Measurements from ENCODE around the gene MED31.
"Not testable (repeated sequence)": the region's sequence is repeated elsewhere in the genome, so short reads cannot be mapped to it uniquely, and the experiment has no call there.

MED31 gene

GRCh38 chr17:6676802-6677157 is 25.4 kb upstream of the MED31 start:
- no peak for DNase-seq

GRCh38 chr17:6675201-6675825 is 23.9 kb upstream of the MED31 start:
- DNase-seq, result no peak

- no peak for DNase-seq
These were observed 23.2 kb upstream of the MED31 start for GRCh38 chr17:6674586-6674985.

GRCh38 chr17:6671431-6671830 is 20.0 kb upstream of the MED31 start:
- no peak for DNase-seq

DNA sequence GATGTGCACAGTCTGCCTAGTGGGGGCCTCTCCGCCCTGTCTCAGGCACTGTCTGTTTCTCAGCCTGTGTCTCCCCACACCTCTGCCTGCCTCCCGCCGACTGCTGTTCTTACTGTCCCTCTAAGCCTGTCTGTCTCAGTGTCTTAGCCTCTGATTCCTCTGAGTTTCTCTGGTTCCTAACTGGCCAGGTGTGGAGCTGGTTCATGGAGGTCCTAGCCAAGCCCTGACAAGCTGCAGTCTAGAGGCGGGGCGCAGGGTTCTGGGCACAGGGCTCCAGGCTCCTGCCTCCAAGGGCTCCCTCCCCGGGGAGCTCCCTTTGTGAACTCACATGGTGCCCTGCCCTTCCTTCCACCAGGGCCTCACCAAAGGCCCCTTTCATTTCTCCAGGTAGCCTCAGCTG is 19.6 kb upstream of the MED31 start:
- no peak for DNase-seq

DNA sequence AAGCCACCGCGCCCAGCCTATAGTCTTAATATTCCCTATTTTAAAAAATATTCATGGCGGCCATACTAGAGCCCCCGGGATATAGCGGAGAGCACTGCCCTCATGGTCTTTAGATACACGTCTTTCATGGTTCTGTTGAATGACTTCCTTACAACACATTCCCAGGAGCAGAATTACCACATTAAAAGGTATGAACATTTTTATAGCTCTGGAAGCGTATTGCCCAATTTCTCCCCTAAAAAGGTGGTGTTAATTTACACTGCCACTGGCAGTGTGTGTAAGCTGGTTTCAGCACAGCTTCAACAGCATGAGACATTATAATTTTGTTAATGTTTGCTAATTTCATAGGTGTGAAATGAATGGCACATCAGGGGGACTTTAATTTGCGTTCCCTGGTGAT is 19.2 kb upstream of the MED31 start:
- no peak for DNase-seq

DNA sequence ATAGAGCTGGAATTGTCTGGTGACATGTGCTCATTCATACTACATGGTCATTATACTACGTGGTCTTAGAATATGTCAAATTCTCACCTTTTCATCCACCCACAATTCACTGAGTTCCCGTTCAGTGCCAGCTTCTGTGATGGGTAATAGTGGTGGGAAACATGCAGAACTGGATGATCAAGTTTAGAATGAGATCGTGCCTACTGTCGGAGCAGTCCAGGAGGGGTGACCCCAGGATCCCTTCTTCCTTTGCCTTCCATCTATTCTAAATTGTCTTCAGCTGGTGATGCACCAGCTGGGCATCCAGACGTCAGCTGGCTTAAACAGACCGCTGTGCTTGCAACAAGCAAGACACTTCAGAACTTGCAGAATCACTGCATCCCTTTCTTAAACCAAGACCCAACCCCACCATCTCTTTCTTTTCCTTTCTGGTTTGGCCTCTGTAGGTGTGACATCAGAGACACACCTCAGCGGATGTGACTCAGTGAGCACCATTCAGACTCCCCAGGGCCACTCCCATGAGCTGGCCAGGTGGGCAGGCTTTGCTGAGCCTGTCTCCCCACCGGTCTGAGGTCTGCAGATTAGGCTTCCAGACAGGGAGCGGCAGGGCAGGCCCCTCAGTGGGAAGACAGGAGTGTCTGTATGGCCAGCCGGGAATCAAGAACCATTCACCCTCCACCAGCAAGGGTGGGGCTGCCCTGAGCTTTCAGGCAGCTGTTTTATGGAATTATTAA is 18.2 kb upstream of the MED31 start:
- DNase-seq, result no peak

DNA sequence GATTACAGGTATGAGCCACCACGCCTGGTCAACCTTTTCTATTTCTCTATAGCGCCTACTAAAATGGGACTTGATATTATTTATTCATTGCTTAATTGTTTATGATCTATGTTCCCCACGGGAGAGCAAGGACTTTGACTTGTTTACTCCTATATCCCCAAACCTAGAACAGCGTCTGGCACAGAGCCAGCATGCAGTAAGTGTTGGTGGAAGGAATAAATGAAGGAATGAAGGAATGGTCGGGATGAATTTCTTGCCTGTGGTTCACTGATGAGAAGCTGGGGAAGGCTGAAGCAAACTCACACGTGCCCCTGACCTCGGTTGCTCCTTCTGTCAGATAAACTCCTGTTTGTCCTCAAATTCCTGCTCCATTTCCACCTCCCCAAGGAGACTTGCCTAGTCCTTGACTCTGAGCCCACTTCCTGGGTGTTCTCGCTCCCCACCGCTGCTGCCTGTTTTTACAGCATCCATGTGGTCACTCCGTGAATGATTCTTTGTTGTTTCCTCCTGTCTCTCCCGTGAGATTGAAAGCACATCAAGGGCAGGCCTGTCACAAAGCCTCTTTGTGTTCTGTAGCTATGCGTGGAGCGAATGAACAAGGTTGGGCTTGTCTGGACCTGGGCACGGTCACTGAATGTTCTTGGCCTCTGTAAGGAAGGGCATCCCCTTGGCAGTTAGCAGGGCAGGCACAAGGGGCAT is 17.5 kb upstream of the MED31 start:
- DNase-seq, result no peak

GRCh38 chr17:6668219-6668618 is 16.8 kb upstream of the MED31 start:
- DNase-seq, result no peak

GRCh38 chr17:6667516-6667915 is 16.1 kb upstream of the MED31 start:
- no peak for DNase-seq

DNA sequence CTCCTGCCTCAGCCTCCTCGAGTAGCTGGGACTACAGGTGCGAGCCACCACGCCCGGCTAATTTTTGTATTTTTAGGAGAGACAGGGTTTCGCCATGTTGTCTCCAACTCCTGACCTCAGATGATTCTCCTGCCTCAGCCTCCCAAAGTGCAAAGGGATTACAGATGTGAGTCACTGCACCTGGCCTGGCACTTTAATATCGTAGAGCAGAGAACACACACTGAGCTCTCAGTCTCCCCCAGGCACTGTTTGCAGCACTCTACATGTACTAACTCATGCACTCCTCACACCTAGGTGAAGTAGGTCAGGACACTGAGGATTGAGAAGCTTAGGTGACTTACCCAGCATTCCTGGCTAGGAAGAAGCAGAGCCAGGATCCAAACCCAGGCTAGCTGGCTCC is 15.2 kb upstream of the MED31 start:
- no peak for DNase-seq

- peak; percentile 14 for DNase-seq
These were observed 14.7 kb upstream of the MED31 start for GRCh38 chr17:6666077-6666521.

DNA sequence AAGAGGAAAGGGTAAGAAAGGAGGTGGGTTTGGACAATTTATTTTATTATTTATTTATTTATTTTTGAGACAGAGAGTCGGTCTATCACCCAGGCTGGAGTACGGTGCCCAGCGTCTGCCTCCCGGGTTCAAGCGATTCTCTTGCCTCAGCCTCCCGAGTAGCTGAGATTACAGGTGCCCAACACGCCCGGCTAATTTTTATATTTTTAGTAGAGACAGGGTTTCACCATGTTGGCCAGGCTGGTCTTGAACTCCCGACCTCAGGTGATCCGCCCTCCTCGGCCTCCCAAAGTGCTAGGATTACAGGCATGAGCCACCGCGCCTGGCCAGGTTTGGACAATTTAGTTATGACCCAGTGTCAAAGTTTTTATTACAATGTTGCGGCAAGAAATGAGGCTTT is 11.8 kb upstream of the MED31 start:
- not testable (repeated sequence) for DNase-seq

DNA sequence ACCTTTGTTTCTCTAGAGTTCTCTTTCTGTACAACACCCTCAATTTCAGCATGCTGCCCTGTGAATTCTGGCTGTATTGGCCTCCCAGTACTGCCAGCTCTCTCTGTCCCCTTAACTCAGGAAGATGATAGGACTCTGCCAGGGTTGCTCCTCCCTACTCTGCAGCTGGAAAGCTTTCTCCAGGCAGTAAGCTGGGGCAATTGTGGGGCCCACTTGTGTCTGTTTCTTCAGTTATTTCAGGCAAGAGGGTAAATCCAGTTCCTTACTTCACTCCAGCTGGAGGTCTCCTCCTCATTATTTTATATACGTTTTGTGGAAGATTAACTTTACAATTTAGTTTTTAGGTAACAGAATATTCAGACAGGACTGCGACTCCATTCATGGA is 10.1 kb upstream of the MED31 start:
- no peak for DNase-seq

DNA sequence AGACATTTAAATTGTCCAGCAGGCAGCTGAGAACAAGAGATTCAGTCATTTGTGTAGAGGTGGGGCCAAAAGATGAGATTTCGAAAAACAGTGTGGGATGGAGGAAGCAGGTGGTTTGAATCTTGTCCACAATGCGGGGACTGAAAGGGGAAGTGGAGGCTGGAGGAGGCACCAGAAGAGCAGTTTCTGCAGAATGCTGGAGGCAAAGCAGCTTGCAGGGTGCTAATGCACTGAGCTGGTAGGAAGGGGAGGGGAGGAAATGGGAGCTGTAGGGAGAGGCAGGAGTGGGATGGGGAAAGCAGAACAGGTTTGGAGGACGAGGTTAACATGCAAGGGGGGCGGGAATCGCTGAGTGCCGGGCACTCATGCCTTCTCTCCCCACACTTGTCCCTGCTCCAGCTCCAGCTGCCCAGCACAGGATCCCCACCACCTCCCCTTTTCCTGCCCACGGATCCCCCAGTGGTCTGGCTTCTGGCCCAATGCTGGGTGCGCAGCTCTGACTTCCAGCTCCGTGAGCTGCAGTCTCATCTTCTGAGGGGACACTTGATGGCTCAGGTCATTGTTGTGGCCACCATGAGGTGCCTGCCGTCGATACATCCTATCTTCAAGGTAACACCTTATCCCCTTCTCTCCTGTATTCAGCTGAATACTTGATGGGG is 9.5 kb upstream of the MED31 start:
- no peak for DNase-seq

GRCh38 chr17:6660101-6660500 is 8.7 kb upstream of the MED31 start:
- DNase-seq, result no peak

- DNase-seq, result not testable (repeated sequence)
These were observed 7.0 kb upstream of the MED31 start for GRCh38 chr17:6658411-6658810.

DNA sequence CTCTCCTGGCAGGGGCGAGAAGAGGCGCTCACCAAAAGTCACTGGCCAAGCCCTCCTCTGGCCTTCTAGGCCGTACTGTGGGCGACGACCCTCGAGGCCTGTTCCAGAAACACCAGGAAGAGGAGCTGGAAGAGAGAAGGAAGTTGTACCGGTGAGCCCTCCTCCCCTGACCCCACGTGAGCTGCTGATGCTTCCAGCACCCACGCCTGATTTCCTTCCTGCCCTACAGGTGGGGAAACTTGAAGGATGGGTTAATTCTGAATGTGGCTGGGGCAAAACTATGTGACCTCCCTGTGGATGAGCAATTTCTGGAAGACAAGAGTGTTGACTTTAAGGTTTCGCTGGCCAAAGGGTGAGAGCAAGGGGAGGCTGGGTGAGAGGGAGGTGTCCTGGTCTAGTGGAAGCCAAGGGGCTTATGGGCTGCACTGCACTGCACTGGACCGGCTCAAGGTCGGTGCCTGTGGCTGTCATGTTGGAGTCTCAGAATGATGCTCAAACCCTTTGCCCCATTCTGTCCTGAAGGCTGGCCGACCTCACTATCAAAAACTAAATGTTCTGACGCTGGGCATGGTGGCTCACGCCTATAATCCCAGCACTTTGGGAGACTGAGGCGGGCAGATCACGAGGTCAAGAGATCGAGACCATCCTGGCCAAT is 6.4 kb upstream of the MED31 start:
- no peak for DNase-seq

DNA sequence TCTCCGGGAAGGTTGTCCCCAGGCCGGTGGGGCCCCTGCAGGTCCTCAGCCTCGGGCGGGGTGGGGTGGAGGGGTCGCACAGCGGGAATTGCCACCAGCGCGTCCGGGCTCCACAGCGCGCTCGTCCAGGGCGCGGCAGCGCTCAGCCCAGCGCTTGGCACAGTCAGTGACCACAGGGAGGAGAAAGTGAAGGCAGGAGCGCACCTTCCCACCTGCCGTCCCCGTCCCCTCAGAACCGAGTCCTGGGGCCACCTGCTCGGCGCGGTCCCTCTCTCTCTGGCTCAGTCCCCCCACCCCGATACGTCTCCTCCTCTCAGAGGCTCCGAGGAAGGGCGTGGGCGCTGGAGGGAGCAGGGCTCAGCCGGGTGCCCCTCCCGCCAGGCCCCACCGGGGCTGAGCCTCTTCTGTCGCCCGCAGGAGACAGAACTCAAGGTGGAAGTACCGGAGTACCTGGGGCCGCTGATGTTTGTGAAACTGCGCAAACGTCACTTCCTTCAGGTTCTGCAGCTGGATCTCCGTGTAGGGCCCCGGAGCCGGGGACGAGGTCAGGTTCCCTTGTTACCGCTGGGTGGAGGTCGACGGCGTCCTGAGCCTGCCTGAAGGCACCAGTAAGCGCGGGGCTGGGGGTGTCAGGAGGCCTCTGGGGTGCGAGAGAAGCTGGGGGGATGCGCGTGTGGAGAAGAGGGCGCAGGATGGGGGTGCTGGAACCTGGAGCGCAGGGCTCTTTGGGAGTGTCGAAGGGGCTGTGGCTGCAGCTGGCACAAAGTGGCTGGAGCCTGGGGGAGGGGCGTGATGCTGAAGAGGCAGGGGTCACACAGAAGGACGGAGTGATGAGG is 5.6 kb upstream of the MED31 start:
- not testable (repeated sequence) for DNase-seq

DNA sequence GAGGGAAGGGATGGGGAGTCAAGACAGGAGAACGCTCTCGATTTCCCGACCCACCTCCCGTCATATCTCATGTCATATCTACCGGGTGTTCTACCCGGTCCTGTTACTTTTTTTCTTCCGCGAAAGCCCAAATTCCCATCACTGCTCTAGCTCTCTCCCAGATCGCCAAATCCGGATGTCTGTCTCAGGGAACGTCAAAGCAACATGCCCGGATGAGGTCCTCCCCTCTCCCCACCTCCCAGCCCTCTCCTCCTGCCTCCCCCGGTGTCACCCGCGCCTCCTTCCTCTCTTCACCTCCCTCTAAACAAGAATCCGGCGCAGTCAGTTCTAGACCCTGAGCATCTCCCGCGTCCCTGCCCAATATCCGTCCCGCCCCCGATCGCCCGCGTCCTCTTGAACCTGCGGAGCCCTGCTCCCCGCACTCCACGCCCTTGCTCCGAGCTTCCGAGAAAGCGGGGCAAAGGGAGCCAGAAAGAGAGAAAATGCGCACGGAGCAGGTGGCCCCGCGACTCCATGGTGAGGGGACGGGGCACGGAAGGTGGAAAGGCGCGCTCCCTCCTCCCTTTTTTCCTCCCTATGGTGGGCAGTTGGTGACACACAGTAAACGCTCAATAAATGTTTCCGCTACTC is 4.4 kb upstream of the MED31 start:
- DNase-seq, result not testable (repeated sequence)

DNA sequence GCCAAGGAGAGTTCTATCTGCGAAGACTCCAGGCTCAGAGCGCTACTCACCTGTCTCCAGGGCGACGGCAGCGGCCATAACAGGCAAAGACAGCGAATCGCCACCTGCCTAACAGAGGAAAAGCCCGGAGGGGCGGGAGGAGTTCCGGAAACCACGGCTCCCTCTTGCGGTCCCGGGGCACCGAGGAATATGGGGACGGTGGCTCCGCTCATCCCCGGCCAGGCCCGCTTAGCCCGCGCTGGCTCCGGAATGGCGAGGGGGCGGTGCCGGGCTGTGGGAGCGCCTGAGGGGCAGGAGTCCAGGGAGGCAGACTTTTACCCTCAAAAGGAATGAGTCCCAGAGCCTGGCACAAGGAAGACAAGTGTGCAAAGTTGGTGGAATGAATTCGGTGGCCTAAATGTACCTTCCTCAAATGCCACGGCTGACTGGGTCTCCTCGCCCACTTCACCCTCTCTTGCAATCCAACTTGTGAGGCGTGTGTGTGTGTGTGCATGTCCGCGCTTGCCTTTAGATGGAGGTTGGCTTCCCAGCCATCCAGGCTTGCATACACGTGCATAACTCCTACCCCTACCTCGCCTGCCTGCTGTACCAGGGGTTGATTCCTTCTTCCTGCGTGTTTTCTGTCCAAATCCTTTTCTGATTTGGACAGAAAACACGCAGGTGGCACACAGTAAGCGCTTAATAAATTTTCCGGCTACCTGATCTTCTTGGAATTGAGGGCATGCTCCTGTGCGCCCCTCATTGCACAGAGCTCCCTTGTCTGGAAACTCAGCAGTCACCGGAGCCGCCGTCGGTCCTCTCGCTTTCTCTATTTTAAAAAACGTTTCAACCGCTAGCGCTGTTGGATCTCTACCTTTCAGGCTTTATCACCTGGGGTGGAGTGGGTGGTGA is 3.7 kb upstream of the MED31 start:
- no peak for DNase-seq

All from NCI-H2029 treated with DMSO at 0.1 percent for 48 hours (cell line).